ENCODE data around the gene RAD1.

The RAD1 gene

GRCh38 chr5:34918025-34918424 is 2.7 kb upstream of the RAD1 start:
- DNase-seq (ENCODE audit: extremely low read depth in 1 of 2, low read depth in 1 of 2) = no peak

- no peak for DNase-seq (ENCODE audit: extremely low read depth in 1 of 2, low read depth in 1 of 2)
These were observed 1.2 kb upstream of the RAD1 start for GRCh38 chr5:34916518-34916917.

- no peak for DNase-seq (ENCODE audit: extremely low read depth in 1 of 2, low read depth in 1 of 2)
These were observed 520 bp upstream of the RAD1 start for GRCh38 chr5:34915856-34916192.

- no peak for DNase-seq (ENCODE audit: extremely low read depth in 1 of 2, low read depth in 1 of 2)
These were observed 599 bp downstream of the RAD1 start for GRCh38 chr5:34914671-34915138.

- no peak for DNase-seq (ENCODE audit: extremely low read depth in 1 of 2, low read depth in 1 of 2)
These were observed 2.2 kb downstream of the RAD1 start for GRCh38 chr5:34913072-34913471.

- no peak for DNase-seq (ENCODE audit: extremely low read depth in 1 of 2, low read depth in 1 of 2)
These were observed 9.7 kb downstream of the RAD1 start for GRCh38 chr5:34905564-34905963.

- no peak for DNase-seq (ENCODE audit: extremely low read depth in 1 of 2, low read depth in 1 of 2)
These were observed 12.0 kb downstream of the RAD1 start for GRCh38 chr5:34903260-34903659.

- no peak for DNase-seq (ENCODE audit: extremely low read depth in 1 of 2, low read depth in 1 of 2)
These were observed 14.7 kb downstream of the RAD1 start for GRCh38 chr5:34900652-34901051.

- no peak for DNase-seq (ENCODE audit: extremely low read depth in 1 of 2, low read depth in 1 of 2)
These were observed 16.2 kb downstream of the RAD1 start for GRCh38 chr5:34899066-34899465.

- peak; percentile 10 to 35 for DNase-seq (ENCODE audit: extremely low read depth in 1 of 2, low read depth in 1 of 2)
These were observed 16.9 kb downstream of the RAD1 start for GRCh38 chr5:34898258-34898895.

- no peak for DNase-seq (ENCODE audit: extremely low read depth in 1 of 2, low read depth in 1 of 2)
These were observed 17.7 kb downstream of the RAD1 start for GRCh38 chr5:34897646-34898045.

- DNase-seq (ENCODE audit: extremely low read depth in 1 of 2, low read depth in 1 of 2) = no peak
These were observed 19.5 kb downstream of the RAD1 start for GRCh38 chr5:34895641-34896419.

- DNase-seq (ENCODE audit: extremely low read depth in 1 of 2, low read depth in 1 of 2) = no peak
These were observed 20.6 kb downstream of the RAD1 start for GRCh38 chr5:34894716-34895115.

- DNase-seq (ENCODE audit: extremely low read depth in 1 of 2, low read depth in 1 of 2) = no peak
These were observed 22.9 kb downstream of the RAD1 start for GRCh38 chr5:34892414-34892813.

- no peak for DNase-seq (ENCODE audit: extremely low read depth in 1 of 2, low read depth in 1 of 2)
These were observed 23.3 kb downstream of the RAD1 start for GRCh38 chr5:34891981-34892380.

- no peak for DNase-seq (ENCODE audit: extremely low read depth in 1 of 2, low read depth in 1 of 2)
These were observed 25.9 kb downstream of the RAD1 start for GRCh38 chr5:34889394-34889793.

- no peak for DNase-seq (ENCODE audit: extremely low read depth in 1 of 2, low read depth in 1 of 2)
These were observed 28.7 kb downstream of the RAD1 start for GRCh38 chr5:34886392-34887119.

- no peak for DNase-seq (ENCODE audit: extremely low read depth in 1 of 2, low read depth in 1 of 2)
These were observed 34.1 kb downstream of the RAD1 start for GRCh38 chr5:34881246-34881645.

GRCh38 chr5:34876275-34876674 is 39.0 kb downstream of the RAD1 start:
- no peak for DNase-seq (ENCODE audit: extremely low read depth in 1 of 2, low read depth in 1 of 2)

GRCh38 chr5:34870382-34870781 is 44.9 kb downstream of the RAD1 start:
- DNase-seq (ENCODE audit: extremely low read depth in 1 of 2, low read depth in 1 of 2) = no peak

- no peak for DNase-seq (ENCODE audit: extremely low read depth in 1 of 2, low read depth in 1 of 2)
These were observed 46.0 kb downstream of the RAD1 start for GRCh38 chr5:34869256-34869655.

GRCh38 chr5:34868791-34869190 is 46.5 kb downstream of the RAD1 start:
- DNase-seq (ENCODE audit: extremely low read depth in 1 of 2, low read depth in 1 of 2) = no peak

Measured in activated CD8-positive, alpha-beta memory T cell treated with anti-CD3 and anti-CD28 coated beads for 1 hour (primary cell).